ENCODE data around the gene PADI3.

The PADI3 gene

DNA sequence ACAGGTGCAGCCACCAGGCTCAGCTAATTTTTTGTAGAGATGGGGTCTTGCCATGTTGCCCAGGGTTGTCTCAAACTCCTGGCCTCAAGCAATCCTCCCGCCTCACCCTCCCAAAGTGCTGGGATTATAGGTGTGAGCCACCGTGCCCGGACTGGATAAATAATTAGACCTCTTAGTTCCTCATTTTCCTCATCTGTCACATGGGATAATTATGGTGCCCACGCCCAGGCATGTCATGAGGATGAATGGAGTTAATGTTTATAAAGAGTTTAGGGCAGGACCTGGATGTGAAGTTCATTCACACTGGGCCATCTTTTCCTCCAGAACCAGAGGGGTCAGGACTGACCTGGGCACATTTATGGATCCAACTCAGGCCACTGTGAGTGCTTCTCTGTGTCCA, 23.7 kb downstream of the PADI3 start:
- Histone ChIP-seq H3K36me3 (ENCODE audit: control insufficient read depth, insufficient read depth, low read length) (no peaks in the 10 kb centered on the region), H3K4me3 (ENCODE audit: low read length) (no peak overlapping the region), H3K27me3 (ENCODE audit: control insufficient read depth, insufficient read depth, low read length) (peaks cover 9% of the 10 kb centered on the region), H3K9ac (ENCODE audit: low read length) (no peak overlapping the region), H3K4me1 (ENCODE audit: control insufficient read depth, insufficient read depth, low read length) (no peaks in the 10 kb centered on the region), H3K27ac (ENCODE audit: low read depth, low read length) (no peak overlapping the region)

DNA sequence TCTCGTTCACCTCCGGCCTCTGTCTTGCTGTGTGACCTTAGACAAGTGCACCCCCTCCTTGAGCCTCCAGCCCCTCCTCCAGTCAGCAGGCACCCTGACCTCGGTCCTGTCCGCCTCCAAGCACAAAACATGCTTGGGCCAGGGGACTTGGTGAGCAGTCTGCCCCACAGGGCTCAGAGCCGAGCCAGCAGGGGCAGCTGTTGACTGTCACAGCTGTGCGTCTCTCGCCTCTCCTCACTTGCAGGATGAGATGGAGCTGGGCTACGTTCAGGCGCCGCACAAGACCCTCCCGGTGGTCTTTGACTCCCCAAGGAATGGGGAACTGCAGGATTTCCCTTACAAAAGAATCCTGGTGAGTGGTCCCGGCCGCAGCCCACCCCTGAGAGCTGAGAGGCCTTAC, 24.2 kb downstream of the PADI3 start:
- Histone ChIP-seq H3K36me3 (ENCODE audit: control insufficient read depth, insufficient read depth, low read length) (no peaks in the 10 kb centered on the region), H3K9ac (ENCODE audit: low read length) (no peak overlapping the region), H3K4me3 (ENCODE audit: low read length) (no peak overlapping the region), H3K4me1 (ENCODE audit: control insufficient read depth, insufficient read depth, low read length) (no peaks in the 10 kb centered on the region), H3K27me3 (ENCODE audit: control insufficient read depth, insufficient read depth, low read length) (peaks cover 9% of the 10 kb centered on the region), H3K27ac (ENCODE audit: low read depth, low read length) (no peak overlapping the region)

DNA sequence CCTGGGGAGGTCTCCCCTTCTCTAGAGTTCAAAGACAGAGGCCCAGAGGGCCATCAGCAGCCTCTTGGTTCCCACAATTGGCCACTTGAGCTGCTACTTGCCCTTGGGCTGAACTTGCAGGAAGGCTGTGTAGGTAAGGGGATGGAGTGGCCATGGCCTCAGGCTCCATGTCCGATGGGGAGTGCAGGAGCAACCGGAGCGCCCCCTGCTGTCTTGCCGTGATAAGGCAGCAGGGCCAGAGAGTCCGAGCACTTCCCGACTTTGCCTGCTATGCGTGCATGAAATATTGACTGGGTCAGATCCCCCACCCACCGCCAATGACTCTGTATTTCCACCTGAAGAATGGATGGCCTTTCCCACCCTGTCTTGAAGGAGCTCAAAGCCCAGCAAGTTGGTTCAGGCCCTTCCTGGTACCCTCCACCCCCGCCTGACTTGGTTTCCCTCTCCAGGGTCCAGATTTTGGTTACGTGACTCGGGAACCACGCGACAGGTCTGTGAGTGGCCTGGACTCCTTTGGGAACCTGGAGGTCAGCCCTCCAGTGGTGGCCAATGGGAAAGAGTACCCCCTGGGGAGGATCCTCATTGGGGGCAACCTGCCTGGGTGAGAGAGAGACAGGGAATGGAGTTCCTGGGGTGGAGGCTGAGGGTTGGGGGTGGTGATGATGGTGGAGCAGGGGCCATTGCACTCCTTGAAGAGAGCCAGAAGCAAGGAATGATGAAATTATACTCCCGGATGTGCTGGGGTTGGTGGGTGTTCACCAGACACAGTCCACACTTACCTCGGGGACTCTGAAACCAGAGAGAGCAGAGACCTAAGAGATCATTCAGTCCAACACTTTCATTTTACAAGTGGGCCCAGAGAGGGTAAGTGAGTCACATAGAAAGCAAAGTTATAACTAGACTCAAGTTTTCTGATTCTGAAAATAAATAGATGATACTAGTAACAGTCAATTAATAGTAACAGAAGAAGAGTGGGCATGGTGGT, 25.6 kb downstream of the PADI3 start:
- no peak overlapping the region for H3K9ac ChIP-seq (ENCODE audit: low read length)
- H3K27me3 ChIP-seq (ENCODE audit: control insufficient read depth, insufficient read depth, low read length) = peaks cover 9% of the 10 kb centered on the region
- H3K4me1 ChIP-seq (ENCODE audit: control insufficient read depth, insufficient read depth, low read length) = no peaks in the 10 kb centered on the region
- no peak overlapping the region for H3K27ac ChIP-seq (ENCODE audit: low read depth, low read length)
- no peak overlapping the region for H3K4me3 ChIP-seq (ENCODE audit: low read length)
- no peaks in the 10 kb centered on the region for H3K36me3 ChIP-seq (ENCODE audit: control insufficient read depth, insufficient read depth, low read length)

DNA sequence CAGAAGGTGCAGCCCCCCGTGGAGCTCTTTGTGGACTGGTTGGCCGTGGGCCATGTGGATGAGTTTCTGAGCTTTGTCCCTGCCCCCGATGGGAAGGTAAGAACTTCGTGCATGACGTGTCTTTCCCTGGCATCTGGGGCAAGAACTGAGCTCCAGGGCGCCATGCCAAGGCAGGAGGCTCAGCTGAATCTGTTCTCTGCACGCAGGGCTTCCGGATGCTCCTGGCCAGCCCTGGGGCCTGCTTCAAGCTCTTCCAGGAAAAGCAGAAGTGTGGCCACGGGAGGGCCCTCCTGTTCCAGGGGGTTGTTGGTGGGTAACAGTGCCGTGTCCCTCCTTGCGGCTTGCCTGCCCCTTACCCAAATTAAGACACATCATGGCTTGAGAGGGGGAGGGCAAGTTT, 27.7 kb downstream of the PADI3 start:
- Histone ChIP-seq H3K27ac (ENCODE audit: low read depth, low read length) (no peak overlapping the region), H3K4me1 (ENCODE audit: control insufficient read depth, insufficient read depth, low read length) (no peaks in the 10 kb centered on the region), H3K36me3 (ENCODE audit: control insufficient read depth, insufficient read depth, low read length) (no peaks in the 10 kb centered on the region), H3K27me3 (ENCODE audit: control insufficient read depth, insufficient read depth, low read length) (peaks cover 9% of the 10 kb centered on the region), H3K9ac (ENCODE audit: low read length) (no peak overlapping the region), H3K4me3 (ENCODE audit: low read length) (no peak overlapping the region)

DNA sequence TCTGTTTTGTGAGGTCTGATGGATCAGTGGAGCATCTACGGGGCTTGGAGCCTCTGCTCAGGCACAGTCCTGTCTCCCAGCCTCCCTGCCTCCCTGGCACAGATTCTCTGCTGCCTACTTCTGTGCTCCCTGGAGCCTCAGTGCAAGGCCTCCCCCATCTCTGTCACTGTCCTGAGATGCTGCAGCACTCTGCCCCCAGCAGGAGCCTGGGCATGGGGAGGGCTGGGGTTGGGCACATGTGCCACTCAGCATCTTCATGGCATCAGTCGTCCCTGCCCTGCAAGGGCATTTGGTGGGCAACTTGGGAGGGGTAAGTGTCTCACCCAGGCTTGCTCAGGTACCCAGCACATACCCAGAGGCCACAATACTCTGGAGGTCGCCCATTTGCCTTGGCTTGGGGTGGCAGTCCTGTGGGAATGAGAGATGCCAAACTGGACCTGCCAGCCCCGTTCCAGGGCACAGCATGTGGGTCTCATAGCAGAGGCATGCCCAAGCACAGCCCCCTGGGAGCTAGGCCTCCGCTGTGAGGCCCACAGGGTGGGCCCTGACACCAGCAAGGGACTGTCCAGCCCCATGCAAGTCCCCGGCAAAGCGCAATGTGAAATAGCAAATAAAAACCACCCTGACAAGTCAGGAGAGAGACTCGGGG, 28.7 kb downstream of the PADI3 start:
- Histone ChIP-seq H3K4me1 (ENCODE audit: control insufficient read depth, insufficient read depth, low read length) (no peaks in the 10 kb centered on the region), H3K27ac (ENCODE audit: low read depth, low read length) (no peak overlapping the region), H3K9ac (ENCODE audit: low read length) (no peak overlapping the region), H3K36me3 (ENCODE audit: control insufficient read depth, insufficient read depth, low read length) (no peaks in the 10 kb centered on the region), H3K27me3 (ENCODE audit: control insufficient read depth, insufficient read depth, low read length) (peaks cover 9% of the 10 kb centered on the region), H3K4me3 (ENCODE audit: low read length) (no peak overlapping the region)

DNA sequence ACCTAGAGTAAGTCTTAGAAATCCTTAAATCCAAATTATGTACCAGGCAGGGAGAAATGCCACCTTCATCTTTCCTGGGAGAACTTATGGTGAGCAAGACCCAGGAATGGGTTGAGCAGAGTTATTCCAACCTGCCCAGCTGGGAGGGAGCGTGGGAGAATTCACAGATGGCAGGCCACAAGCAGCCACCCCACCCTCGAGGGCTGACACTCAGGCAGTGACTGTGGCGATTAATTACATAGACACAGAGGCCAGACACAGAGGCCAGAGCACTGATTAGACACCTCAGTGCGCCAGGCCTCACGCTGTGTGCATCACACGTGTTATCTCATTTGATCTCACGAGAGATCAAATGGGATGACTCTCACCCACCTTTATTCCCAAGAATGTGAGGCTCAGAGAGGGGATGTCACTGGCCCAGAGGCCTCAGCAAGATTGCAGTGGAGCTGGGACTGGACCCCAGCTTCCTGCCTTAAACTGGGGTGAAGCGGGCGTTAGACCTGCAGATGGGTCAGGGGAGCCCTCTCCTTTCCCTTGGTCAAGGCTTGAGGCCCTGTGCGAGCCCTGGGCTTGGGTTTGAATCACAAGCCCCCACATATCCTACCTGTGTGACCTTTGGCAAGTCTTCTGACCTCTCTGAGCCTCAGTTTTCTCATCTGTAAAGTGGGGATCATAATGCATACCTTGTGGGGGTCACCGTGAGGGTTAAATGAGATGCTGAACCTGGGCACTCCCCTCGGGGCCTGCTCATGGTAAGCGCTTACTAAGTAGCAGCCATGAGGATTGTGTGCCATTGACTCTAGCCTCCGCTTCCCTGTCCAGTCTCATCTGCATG, 30.3 kb downstream of the PADI3 start:
- H3K4me1 ChIP-seq (ENCODE audit: control insufficient read depth, insufficient read depth, low read length) = no peaks in the 10 kb centered on the region
- no peak overlapping the region for H3K9ac ChIP-seq (ENCODE audit: low read length)
- no peak overlapping the region for H3K27ac ChIP-seq (ENCODE audit: low read depth, low read length)
- no peak overlapping the region for H3K4me3 ChIP-seq (ENCODE audit: low read length)
- peaks cover 9% of the 10 kb centered on the region for H3K27me3 ChIP-seq (ENCODE audit: control insufficient read depth, insufficient read depth, low read length)
- H3K36me3 ChIP-seq (ENCODE audit: control insufficient read depth, insufficient read depth, low read length) = no peaks in the 10 kb centered on the region

DNA sequence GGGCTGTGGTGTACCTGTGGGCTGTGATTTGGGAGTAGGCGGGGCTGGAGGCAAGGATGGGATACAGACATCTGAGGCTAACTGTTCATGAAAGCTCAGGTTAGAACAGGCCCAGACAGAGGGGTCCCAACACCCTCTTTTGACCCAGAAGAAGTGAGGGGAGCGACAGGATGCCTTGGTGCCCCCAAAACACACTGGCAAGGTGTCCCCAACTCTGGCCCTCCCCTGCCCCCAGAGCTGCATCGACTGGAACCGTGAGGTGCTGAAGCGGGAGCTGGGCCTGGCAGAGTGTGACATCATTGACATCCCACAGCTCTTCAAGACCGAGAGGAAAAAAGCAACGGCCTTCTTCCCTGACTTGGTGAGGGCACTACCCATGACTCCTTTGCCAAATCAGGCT, 31.5 kb downstream of the PADI3 start:
- H3K27me3 ChIP-seq (ENCODE audit: control insufficient read depth, insufficient read depth, low read length) = peaks cover 4% of the 10 kb centered on the region
- no peak overlapping the region for H3K27ac ChIP-seq (ENCODE audit: low read depth, low read length)
- no peaks in the 10 kb centered on the region for H3K36me3 ChIP-seq (ENCODE audit: control insufficient read depth, insufficient read depth, low read length)
- no peak overlapping the region for H3K9ac ChIP-seq (ENCODE audit: low read length)
- no peaks in the 10 kb centered on the region for H3K4me1 ChIP-seq (ENCODE audit: control insufficient read depth, insufficient read depth, low read length)
- H3K4me3 ChIP-seq (ENCODE audit: low read length) = no peak overlapping the region

DNA sequence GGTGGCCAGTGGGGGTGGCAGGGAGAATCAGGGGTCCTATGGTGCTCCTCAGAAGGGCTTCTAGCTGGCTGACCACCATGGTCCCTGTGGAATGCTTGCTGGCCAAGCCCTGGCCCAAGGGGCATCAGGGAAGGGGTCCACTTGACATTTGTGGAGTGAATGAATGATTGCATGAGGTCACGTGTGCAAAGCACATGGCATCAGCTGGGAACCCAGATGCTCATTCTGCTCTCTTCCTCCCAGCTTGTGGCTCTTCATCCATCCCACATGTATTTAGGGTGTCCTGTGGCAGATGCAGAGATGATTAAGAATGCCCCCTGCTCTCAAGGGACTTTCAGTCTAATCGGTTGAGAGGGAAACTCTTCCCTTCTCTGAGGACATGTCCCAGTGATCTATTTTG, 32.0 kb downstream of the PADI3 start:
- Histone ChIP-seq H3K27ac (ENCODE audit: low read depth, low read length) (no peak overlapping the region), H3K4me3 (ENCODE audit: low read length) (no peak overlapping the region), H3K9ac (ENCODE audit: low read length) (no peak overlapping the region), H3K4me1 (ENCODE audit: control insufficient read depth, insufficient read depth, low read length) (no peaks in the 10 kb centered on the region), H3K27me3 (ENCODE audit: control insufficient read depth, insufficient read depth, low read length) (peaks cover 4% of the 10 kb centered on the region), H3K36me3 (ENCODE audit: control insufficient read depth, insufficient read depth, low read length) (no peaks in the 10 kb centered on the region)

DNA sequence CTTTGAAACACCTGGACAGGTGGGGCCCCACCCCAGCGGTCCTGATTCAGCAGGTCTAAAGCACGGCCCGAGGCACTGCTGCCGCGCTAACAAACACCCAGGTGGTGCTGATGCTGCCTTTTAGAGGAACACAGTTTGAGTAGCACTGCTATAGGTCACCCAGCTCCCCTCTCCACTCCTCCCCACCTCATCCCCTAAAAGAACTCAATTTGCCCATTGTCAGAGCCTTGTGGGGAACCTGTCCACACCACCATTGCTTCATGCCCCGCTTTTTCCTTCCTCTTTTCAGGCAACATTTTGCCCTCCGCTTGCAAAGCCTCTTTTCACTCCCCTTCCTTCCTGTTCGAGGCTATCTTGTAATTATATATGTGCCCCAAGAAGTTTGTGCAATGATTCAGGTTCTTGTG, 32.9 kb downstream of the PADI3 start:
- no peak overlapping the region for H3K27ac ChIP-seq (ENCODE audit: low read depth, low read length)
- no peak overlapping the region for H3K4me3 ChIP-seq (ENCODE audit: low read length)
- H3K36me3 ChIP-seq (ENCODE audit: control insufficient read depth, insufficient read depth, low read length) = no peaks in the 10 kb centered on the region
- H3K4me1 ChIP-seq (ENCODE audit: control insufficient read depth, insufficient read depth, low read length) = no peaks in the 10 kb centered on the region
- H3K27me3 ChIP-seq (ENCODE audit: control insufficient read depth, insufficient read depth, low read length) = peaks cover 4% of the 10 kb centered on the region
- H3K9ac ChIP-seq (ENCODE audit: low read length) = no peak overlapping the region

DNA sequence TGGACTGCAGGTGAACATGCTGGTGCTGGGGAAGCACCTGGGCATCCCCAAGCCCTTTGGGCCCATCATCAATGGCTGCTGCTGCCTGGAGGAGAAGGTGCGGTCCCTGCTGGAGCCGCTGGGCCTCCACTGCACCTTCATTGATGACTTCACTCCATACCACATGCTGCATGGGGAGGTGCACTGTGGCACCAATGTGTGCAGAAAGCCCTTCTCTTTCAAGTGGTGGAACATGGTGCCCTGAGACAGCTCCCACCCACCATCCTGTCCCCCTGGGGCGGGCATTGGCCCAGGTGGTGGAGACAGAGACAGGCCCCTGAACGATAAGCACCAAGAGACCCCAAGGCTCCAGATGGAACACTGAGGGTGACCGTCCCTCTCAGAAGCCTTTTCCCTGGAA, 33.9 kb downstream of the PADI3 start:
- Histone ChIP-seq H3K36me3 (ENCODE audit: control insufficient read depth, insufficient read depth, low read length) (no peaks in the 10 kb centered on the region), H3K27me3 (ENCODE audit: control insufficient read depth, insufficient read depth, low read length) (peaks cover 4% of the 10 kb centered on the region), H3K4me3 (ENCODE audit: low read length) (no peak overlapping the region), H3K27ac (ENCODE audit: low read depth, low read length) (no peak overlapping the region), H3K4me1 (ENCODE audit: control insufficient read depth, insufficient read depth, low read length) (no peaks in the 10 kb centered on the region), H3K9ac (ENCODE audit: low read length) (no peak overlapping the region)

DNA sequence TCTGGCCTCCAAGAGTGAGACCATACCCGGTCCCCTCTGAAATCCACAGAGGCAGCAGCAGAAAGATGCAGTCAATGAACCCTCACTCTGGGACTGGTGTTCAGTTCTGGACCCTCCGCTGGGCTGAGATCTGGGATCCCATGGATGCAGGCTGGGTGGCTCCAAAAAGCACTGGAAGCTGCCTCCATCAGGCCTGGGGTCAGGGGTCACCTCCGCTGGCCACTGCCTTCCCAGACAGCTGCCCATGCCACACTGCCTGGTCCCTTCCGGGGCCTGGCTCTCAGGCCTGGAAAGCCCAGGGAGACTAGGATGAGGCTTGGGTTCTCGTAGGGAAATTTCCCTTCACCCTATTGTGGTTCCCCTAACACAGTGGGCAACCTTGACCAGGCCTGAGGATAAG, 37.7 kb downstream of the PADI3 start:
- no peaks in the 10 kb centered on the region for H3K36me3 ChIP-seq (ENCODE audit: control insufficient read depth, insufficient read depth, low read length)
- H3K9ac ChIP-seq (ENCODE audit: low read length) = no peak overlapping the region
- no peak overlapping the region for H3K27ac ChIP-seq (ENCODE audit: low read depth, low read length)
- peaks cover 8% of the 10 kb centered on the region for H3K27me3 ChIP-seq (ENCODE audit: control insufficient read depth, insufficient read depth, low read length)
- H3K4me1 ChIP-seq (ENCODE audit: control insufficient read depth, insufficient read depth, low read length) = no peaks in the 10 kb centered on the region
- H3K4me3 ChIP-seq (ENCODE audit: low read length) = no peak overlapping the region

DNA sequence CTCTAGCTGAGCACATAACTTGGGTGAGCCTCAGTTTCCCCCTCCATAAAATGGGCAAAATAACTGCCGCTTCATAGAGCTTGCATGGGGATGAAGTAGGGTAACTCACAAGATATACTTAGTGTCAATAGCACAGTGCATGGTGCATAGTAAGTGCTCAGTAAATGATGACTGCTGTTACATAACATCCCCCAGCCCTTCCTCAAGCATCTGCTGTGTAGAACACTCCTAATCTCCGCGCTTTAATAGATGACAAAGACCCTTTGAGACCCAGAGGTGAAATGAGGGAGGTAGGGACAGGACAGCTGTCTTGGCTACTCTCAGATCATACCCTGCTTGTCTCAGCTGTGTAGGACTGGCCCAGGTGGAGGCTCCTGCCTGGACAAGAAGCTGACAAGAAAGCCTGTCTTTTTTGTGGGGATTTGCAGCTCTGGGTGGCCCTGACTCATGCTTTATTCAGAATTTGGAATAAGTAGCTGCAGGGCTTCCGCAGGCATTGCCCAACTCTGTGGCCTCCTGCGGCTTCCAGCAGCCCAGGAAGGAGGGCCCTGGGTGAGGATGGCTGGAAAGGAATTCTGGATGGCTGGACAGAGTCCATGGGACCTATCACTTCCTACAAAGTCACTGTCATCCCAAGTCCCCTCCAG, 38.4 kb downstream of the PADI3 start:
- H3K4me3 ChIP-seq (ENCODE audit: low read length) = no peak overlapping the region
- H3K27ac ChIP-seq (ENCODE audit: low read depth, low read length) = no peak overlapping the region
- no peaks in the 10 kb centered on the region for H3K4me1 ChIP-seq (ENCODE audit: control insufficient read depth, insufficient read depth, low read length)
- peaks cover 8% of the 10 kb centered on the region for H3K27me3 ChIP-seq (ENCODE audit: control insufficient read depth, insufficient read depth, low read length)
- H3K9ac ChIP-seq (ENCODE audit: low read length) = no peak overlapping the region
- no peaks in the 10 kb centered on the region for H3K36me3 ChIP-seq (ENCODE audit: control insufficient read depth, insufficient read depth, low read length)

Measured in rectal smooth muscle tissue (tissue), 1 donor.